Measurements from ENCODE around the gene PCBD1.

PCBD1 gene

DNA sequence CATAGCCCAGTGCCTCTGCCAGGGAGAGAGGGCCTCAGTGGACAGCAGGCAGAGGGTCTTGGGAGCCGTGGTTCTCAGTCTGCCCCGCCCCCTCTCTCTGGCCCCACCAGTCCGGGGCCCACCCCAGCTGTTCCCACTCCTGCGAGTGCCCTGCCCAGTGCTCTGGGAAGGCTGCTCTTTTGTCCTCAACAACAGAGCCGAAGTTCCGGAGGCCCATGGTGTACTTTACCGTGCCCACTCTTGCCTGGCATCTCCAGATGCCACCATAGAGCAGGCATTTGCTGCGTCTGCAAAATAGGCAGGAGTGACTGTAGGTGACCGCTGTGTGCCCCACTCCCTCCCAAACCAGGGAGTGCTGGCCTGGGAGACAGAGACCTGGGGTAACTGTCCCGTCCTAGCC, 29.3 kb upstream of the PCBD1 start:
- no peak for DNase-seq (ENCODE audit: low read depth)

DNA sequence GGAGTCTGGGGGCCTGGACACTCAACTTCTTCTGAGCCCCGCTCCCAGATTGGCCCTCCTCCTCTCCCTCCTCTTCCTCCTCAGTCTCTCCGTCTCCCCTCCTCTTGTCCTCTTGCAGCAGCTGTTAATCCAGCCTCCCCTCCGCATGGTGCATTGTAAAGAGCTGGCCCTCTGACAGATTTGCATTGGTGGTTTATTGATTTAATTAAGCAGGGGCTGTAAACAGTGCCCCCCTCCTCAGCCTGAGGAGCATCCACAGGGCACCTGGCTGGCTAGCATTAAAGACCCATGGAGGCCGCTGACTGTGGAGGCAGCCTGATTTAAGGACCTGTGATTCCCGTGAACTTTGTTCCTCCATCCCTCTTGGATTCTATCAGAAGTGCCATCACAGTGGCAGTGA, 28.9 kb upstream of the PCBD1 start:
- DNase-seq (ENCODE audit: low read depth): no peak

DNA sequence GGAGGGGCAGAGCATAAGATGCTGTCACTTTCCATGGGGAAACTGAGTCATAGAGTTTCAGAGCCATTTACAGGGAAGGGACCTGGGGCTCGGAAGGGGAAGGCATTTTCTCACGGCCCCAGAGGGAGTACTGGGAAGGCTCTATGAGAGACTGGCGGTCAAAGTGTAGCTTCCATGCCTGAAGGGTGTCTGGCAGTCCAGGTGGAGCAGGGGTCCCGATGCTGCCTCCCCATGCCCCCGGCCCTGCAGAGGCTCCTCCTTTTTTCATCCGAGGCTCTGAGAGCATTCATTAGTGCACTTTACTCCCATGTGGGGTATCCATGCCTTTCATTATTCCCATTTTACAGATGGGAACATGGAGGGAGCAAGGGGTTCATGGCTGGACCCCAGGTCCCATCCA, 27.9 kb upstream of the PCBD1 start:
- DNase-seq (ENCODE audit: low read depth): no peak

DNA sequence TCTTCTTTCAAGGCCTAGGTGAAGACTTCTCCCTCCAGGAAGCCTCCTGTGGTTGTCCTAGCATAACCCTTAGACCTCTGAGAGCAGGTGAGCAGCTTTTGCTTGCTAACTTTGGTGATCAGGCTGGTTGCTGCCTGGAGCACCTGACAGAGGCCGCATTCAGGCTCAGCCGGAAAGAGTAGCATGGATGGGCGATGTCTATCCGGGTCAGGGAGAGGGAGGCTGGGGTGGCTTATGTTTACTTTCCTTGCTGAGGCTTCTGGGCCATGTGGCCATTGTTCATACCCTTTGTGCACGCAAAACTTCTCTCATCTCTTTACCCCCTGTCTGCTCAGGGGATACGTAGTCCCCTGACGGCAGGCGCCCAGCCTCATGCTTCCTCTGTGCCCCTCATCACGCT, 27.4 kb upstream of the PCBD1 start:
- DNase-seq (ENCODE audit: low read depth): no peak

DNA sequence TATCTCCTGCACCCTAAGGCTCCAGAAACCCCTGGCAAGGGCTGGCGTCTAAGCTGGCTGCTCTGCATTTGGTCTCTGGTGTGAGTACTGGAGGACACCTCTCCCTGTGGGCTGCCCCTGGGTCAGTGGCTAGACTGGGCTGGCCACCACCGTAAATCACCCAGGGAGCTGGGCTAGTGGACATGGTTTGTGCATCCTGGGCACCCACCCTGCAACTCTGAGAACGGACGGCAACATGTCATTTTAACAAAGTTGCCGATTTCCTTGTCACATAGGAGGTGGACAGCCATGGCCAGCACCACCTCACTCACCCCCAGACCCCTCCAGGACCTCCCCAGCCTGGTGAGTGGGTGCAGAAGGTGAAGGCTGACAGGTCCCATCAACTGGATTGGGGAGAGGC, 26.8 kb upstream of the PCBD1 start:
- no peak for DNase-seq (ENCODE audit: low read depth)

DNA sequence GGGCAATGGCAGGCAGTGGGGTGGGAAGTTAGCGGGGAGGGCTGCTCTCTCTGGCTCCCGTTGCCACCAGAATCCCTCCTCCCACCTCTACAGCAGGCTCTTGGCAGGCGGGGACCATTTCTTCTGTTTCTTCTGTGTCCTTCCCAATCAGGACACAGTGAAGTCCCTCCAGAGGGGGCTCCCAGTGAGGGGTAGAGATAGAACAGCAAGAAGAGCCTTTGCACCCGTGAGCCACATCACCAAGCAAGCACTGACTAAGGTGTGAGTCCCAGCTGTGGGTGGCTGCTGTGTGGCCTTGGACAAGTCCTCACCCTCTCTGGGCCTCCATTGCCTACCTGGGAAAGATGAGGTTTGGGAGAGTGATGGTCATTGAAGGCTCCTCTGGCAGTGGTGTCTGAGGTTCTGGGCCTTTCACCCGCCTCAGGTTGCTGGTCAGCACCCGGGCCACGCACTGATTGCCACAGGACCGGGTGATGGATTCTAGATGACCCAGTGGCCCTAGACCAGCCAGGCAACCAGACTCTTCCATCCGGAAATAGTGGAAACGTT, 26.0 kb upstream of the PCBD1 start:
- no peak for DNase-seq (ENCODE audit: low read depth)

DNA sequence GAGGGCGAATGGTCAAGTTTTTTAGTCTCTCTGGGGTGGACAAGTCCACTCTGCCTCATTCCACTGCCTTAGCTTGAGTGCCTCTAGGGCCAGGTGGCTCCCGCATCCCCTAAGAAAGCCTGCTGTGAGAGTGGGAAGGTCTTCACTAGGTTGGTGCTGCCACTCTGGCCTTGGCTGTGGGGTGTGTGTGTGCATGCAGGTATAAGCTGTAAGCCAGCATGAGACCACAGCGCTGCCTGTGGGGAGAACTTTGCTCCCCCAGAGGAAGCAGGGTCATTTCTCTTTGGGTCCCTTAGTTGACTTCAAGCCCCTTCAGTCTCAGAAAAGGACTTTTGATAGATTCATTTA, 25.5 kb upstream of the PCBD1 start:
- DNase-seq (ENCODE audit: low read depth): no peak

DNA sequence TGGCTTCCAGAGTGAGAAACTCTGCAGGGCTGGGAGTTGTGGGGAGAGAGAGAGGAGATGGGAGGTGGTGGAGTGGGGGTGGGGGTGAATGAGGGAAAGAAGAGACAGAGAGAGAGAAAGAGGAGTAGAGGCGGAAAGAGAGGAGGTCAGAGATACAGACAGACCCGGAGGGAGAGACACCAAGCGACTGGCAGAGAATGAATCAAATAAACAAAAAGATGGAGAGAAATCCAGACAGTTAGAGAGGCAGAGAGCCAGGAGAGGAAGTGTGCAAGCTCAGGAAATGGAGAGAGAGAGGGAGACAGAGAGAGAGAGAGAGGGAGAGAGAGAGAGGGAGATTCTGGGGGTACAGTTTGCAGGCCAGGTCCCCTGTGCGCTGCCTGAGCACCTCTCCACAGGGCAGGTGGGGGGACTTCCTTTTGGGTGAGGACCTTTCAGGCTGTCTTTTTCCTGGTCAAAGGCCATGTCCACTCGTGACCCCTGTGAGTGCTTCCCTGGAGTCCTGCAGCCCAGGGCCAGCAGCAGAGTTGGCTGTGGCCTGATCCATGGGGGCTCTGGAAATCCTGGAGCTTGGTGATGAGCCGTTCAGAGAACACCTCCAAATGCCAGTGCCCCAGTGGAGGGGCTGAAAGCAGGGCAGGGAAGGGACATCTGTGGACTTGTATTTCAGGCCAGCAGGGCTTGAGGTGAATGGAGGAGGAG, 25.0 kb upstream of the PCBD1 start:
- DNase-seq (ENCODE audit: low read depth): no peak

DNA sequence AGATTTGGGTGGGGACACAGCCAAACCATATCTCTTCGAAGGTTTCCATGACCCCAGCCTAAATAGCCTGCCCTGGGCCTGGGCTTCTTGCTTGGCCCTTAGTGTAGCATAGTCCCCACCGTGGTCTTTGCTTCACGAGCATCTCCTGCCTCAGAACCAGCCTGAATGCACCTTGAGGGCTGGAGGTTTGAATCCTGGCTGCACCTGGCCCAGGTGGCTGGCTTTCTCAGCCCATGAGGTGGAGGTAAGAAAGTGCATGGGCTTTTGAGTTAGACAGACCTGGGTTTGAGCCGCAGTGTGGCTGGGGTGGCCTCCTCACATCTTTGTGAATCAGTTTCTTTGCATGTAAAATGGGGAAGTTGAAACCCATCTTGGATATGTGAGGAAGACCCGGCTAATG, 24.2 kb upstream of the PCBD1 start:
- no peak for DNase-seq (ENCODE audit: low read depth)

DNA sequence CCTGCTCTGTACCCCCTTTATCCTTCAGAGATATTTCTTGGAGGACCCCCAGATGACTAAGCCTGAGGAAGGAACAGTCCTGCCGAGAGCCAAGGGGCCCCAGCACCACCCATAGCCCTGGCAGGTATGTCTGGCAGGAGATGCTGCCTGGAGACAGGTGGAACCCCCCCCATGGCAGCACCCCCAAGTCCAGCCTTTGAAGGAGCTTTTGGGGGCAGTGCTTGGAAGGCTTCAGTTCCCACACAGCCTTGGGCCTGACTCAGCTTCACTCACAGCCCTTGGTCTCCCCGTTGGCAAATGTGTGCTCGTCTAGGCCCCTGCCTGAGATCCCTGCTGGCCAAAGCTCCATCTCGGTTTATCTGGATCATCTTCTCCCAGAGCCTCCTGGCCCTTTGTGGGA, 23.0 kb upstream of the PCBD1 start:
- no peak for DNase-seq (ENCODE audit: low read depth)

DNA sequence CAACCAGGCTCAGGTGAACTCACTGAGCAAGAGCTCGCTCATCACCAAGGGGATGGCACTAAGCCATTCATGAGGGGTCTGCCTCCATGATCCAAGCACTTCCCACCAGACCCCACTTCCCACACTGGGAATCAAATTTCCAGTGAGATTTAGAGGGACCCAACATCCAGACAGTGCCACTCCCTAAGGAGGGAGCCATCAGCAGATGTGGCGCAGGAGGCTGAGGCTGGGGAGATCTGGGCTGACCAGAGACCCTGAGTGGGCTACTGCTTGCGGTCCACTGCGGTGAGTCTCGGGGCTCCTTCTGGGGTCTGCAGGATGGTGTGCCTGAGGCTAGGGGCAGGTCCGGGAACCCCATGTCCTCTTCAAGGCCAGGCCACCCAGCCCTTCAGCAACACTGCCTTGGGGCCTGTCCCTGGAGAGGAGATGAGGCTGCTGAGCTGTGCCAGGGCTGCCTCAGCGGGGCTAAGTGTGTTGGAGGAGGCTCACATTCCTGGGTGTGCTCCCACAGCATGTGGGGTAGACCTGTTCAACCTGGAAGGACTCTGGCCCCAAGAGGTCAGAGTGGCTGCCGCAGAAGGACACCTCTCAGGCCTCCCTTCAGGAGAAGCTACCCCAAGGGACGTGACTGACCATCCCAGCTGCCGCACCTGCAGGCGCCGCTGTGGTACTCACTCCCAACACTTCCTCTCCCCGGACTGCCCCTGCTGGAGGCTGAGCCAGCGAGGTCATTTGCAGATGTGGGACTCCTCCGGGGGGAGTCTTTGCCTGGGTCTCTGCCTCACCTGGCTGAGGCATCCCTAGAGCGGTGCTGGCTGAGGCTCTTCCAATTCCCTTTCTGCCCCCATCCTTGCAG, 22.3 kb upstream of the PCBD1 start:
- no peak for DNase-seq (ENCODE audit: low read depth)

DNA sequence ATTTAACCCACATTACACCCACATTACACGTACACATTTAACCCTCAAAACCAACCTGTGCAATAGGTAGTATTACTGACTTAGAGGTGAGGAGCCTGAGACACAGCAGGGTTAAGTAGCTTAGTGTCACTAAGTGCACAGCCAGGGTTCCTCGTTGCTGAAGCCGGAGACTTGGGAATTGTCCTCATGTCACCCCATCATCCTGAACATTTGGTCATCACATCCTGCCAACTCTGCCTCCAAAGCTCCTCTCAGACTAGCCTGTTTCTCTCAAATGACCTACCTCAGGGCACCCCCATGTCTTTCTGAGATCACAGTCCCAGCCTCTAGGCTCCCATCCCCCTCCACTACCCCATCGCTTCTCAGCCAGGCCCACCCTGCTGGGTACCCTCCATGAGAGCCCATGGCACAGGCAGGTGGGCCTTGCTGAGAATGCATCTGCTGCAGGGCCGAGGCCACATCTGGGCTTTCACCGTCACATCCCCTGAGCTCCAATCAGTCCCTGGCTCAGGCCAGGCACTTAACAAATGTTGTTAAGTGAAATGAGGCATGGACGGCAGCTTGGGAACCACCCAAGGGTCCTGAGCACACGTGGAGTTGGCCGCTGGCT, 21.1 kb upstream of the PCBD1 start:
- DNase-seq (ENCODE audit: low read depth): no peak

DNA sequence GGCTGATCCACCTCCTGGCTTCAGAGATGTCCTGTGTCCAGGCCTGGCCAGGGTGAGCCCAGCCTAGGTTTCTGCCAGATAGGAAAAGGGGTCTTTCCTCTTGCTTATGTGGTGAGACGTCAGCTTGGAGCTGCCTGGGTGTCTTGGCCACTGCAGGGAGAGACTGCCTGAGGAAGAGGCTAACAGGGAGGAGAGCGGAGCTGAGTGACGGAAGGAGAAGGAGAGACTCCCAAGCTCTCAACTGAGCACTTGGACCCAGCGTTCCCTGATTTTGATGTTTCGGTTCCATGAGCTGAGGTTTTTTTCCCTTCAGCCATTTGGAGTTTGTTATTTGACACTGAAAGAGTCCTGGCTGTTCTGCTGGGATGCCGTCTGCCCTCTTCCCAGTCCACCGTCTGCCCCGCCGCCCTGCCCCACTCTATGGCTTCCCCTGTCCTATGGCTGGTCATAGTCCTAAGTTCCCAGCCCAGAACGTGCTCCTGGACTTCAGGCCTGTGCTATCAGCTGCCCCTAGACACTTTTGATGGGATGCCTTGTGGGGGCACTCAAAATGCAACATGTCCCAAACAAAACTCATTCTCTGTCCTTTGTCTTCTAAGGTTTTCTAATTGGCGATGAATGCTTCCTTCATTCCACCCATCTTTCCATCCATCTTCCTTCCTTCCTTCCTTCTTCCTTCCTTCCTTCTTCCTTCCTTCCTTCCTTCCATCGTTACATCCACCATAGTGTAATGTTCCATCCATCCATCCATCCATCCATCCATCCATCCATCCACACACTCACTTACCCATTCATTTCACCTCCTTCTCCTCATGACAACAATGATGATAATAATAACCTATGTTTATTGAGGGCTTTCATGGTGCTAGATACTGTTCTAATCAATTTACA, 20.3 kb upstream of the PCBD1 start:
- DNase-seq (ENCODE audit: low read depth): no peak

DNA sequence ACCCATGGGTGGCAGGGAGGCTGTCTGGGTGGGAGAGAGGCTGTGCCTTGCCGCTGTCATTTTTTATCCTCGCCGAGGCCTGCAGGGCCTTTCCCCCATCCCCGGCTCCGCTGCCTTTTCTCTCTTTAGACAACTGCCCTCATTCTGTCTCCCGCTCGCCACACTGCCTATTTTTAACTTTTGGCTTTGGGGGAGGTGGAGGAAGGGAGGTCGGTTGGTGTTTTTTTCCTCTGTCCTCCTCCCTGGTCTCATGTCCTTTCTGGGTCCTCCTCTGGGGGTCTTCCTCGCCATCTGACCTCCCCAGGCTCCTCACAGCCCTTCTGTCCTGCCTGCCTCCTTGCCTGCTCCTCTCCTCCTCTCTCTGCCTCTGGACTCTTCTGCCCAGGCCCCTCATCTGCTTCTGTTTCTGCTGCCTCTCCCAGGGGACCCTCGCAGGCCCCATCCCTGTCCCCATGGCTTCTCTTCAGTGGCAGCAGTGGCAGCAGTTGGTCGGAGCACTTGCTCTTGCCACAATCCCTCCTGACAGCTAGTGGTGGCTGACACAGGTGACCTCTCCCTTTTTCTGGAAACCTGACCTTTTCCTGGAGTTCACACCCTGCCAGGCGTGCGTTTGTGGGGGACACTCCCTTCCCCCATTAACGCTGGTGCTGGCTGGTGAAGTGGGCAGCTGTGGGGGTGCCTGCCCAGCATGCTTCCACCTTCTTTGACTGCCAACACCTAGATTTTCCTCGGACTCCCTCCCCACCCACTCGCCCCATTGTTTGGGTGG, 19.5 kb upstream of the PCBD1 start:
- DNase-seq (ENCODE audit: low read depth): no peak

DNA sequence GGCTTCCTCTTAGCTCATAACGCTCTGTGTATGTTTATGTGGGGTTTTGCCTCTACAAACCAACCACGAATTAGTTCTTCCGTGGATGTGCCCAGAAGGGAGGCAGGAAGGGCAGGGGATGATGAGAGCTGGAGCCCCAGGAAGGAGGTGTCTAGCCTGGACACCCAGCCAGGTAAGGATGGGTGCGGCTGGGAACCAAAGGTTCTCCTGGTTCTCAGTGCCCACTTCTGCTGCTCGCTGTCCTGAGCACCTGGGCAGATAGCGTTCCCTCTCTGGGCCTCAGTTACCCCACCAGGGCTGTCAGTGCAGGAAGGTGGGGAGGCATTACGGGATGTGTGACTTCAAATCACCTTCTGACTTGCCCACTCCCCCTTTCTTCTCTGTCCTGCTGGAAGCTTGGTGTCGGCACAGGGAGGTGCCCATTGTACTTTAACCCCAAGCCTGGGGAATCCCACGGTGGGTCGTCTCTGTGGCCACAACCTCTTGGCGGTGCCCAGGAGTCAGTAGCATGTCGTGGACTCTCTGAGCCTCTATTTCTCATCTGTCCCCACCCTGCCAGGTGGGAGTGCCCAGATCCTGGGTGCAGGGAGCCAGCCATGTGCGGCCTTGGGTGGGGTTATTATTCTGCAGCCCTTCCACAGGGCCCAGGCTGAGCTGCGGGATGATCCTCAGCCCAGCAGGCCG, 18.7 kb upstream of the PCBD1 start:
- DNase-seq (ENCODE audit: low read depth): no peak

DNA sequence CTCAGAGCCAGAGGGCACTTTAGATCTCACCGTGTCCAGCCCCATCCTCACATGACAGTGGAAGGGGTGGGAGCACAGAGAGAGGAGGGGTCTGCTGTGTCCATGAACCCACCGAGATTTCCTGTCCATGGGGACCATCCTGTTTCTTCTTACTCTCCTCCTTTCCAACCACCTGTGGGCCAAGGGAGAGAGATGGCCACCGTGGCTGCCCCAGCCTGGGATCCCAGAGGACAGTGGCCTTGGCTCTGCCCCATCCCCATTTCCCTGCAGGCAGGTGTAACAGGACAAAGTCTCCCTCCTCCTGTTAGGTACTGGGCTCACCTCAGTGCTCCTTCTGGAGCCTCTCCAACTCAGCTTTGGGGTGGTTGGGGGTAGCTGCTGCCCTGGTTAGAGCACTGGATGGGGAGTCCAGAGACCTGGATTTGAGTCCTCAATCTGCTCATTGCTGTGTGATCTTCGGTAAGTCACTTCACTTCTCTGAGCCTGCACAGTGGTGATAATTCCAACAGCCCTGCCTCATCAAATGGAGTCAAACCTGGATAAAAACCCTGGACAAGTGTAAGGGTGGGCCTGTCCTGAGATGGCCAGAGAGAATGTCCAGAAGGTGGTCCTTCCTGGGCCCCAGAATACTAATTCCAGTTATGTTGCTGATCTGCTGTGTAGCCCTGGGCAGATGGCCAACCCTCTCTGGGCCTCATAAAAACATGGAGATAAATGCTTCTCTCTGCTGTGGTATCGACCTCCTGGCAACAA, 17.8 kb upstream of the PCBD1 start:
- no peak for DNase-seq (ENCODE audit: low read depth)

DNA sequence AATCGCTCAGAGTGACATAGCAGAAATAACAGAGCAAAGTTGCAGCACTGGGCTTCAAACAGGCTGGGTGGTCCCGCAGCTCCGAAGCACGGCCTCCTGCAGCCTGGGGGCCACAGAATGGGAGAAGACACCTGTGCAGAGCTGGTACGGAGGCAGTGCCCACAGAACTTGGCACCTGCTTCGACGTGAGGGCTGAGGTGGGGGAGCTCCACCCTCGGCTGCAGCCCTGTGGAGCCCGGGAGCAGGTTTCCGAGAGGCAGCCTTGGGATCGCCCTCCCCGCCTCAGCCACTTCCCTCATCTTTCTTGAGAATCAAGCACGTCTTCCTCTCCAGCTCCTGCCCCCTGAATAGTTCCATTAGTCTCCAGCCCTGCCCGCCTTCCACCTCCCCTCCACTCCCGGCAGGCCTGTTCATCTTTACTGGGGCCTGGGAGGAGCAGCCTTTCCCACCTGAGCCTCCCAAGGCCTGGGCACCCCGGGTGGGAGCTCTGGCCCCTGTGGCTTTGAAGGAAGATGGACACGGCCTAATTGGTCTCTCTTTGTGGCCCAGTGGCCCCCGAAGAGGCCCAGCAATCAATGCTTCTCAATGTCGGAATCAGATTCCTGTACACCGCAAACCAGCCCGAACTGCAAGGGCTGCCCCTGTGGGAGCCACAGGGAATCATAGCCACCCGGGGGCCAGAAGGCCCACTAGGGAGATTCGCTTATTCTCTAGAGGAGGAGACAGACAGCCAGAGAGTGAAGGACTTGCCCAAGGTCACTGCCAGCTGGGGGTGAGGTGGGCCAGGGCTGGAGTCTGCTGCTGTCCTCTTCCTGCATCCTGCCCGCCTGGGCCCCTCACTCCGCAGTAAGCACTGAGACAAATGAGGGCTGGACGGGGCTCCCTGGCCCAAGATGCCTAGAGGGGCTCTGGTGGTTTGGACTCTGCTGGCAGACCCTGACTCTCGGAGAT, 17.0 kb upstream of the PCBD1 start:
- no peak for DNase-seq (ENCODE audit: low read depth)

DNA sequence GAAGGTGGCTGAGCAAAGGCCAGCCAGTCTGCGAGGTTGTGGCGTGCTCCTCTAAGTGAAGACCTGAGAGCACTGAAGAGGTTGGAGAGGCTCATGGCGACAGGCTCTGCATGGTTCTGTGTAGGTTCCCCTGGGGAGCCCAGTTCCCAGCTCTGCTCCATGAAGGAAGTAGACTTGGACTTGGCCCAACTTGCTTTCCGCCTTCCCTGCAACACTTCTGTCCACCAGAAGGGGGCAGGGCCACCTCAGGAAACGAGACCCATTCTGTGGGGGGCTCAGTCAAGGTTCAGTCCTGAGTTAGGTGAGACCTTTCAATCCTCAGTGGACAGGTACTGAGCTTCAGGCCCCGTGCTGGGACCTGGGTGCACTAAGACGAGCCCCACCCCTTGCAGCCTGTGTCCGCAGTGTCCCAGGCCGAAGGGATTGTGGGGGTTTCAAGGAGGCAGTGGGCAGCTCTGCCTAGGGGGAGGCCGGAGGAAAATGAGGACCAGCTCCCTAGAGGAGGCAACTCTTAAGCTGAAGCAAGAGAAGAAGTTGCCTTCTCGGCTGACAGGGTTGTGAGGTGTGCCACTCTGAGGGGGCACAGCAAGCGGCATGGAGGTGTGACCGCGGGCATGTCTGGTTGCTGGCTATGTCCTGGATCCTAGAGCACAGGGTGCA, 15.0 kb upstream of the PCBD1 start:
- no peak for DNase-seq (ENCODE audit: low read depth)
